HUES6 (cell line): ENCODE measurements around the gene NAA38.
A peak's percentile ranks its signal among the peaks of the same experiment; 100 is the strongest.

Source experiments
- H3K27ac ChIP-seq: 2 replicates; pipeline ENCODE4 v1.7.0; 2013; ENCODE audit warnings: low read depth, mild to moderate bottlenecking, low read length, inconsistent platforms
- H3K27me3 ChIP-seq: 2 replicates; pipeline ENCODE4 v1.6.1; 2013; ENCODE audit warnings: low read length; ENCODE audit not compliant: control insufficient read depth, insufficient read depth
- H3K36me3 ChIP-seq: 2 replicates; pipeline ENCODE4 v1.6.1; 2013; ENCODE audit warnings: low read length; ENCODE audit not compliant: control insufficient read depth, insufficient read depth
- H3K4me1 ChIP-seq: 2 replicates; pipeline ENCODE4 v1.6.1; 2013; ENCODE audit warnings: low read length; ENCODE audit not compliant: control insufficient read depth, insufficient read depth
- H3K4me3 ChIP-seq: 2 replicates; pipeline ENCODE4 v1.5.1; 2013; ENCODE audit warnings: low read depth, low read length
- H3K9ac ChIP-seq: one replicate; pipeline ENCODE4 v1.6.1; 2013; ENCODE audit warnings: mild to moderate bottlenecking, low read length
- H3K9me3 ChIP-seq: 2 replicates; pipeline ENCODE4 v1.6.1; 2013; ENCODE audit warnings: low read depth, low read length; ENCODE audit not compliant: control insufficient read depth, insufficient read depth

The NAA38 gene

GRCh38 chr17:7850701-7851437, 6.5 kb downstream of the NAA38 start:
- peak overlapping the region; percentile 65 for H3K4me3 ChIP-seq

GRCh38 chr17:7849751-7850504, 7.4 kb downstream of the NAA38 start:
- peaks cover 38% of the 10 kb centered on the region for H3K36me3 ChIP-seq

More at GRCh38 chr17:7850701-7851437, 6.5 kb downstream of the NAA38 start:
- Histone ChIP-seq H3K9me3 (no peaks in the 10 kb centered on the region), H3K9ac (no peak overlapping the region), H3K27ac (no peak overlapping the region), H3K27me3 (peaks cover 39% of the 10 kb centered on the region), H3K4me1 (peaks cover 16% of the 10 kb centered on the region), H3K36me3 (peaks cover 35% of the 10 kb centered on the region)

GRCh38 chr17:7849130-7849750, 8.1 kb downstream of the NAA38 start:
- Histone ChIP-seq H3K4me3 (no peak overlapping the region), H3K36me3 (peaks cover 38% of the 10 kb centered on the region), H3K9me3 (no peaks in the 10 kb centered on the region), H3K27me3 (peaks cover 24% of the 10 kb centered on the region), H3K4me1 (peaks cover 12% of the 10 kb centered on the region), H3K9ac (no peak overlapping the region), H3K27ac (no peak overlapping the region)

More at GRCh38 chr17:7849751-7850504, 7.4 kb downstream of the NAA38 start:
- H3K9ac ChIP-seq = no peak overlapping the region
- peaks cover 12% of the 10 kb centered on the region for H3K4me1 ChIP-seq
- peaks cover 29% of the 10 kb centered on the region for H3K27me3 ChIP-seq
- no peaks in the 10 kb centered on the region for H3K9me3 ChIP-seq
- H3K4me3 ChIP-seq = no peak overlapping the region
- no peak overlapping the region for H3K27ac ChIP-seq

- H3K4me1 ChIP-seq = peaks cover 12% of the 10 kb centered on the region
- H3K9ac ChIP-seq = no peak overlapping the region
- peaks cover 38% of the 10 kb centered on the region for H3K36me3 ChIP-seq
- H3K27ac ChIP-seq = no peak overlapping the region
- no peaks in the 10 kb centered on the region for H3K9me3 ChIP-seq
- H3K27me3 ChIP-seq = peaks cover 19% of the 10 kb centered on the region
- H3K4me3 ChIP-seq = no peak overlapping the region
Observed at GRCh38 chr17:7848739-7849129, 8.6 kb downstream of the NAA38 start.

GRCh38 chr17:7848131-7848579, 9.2 kb downstream of the NAA38 start:
- Histone ChIP-seq H3K27me3 (peaks cover 13% of the 10 kb centered on the region), H3K27ac (no peak overlapping the region), H3K4me1 (peaks cover 12% of the 10 kb centered on the region), H3K4me3 (no peak overlapping the region), H3K9me3 (no peaks in the 10 kb centered on the region), H3K36me3 (peaks cover 38% of the 10 kb centered on the region), H3K9ac (no peak overlapping the region)

GRCh38 chr17:7846765-7847661, 10.3 kb downstream of the NAA38 start:
- Histone ChIP-seq H3K36me3 (peaks cover 28% of the 10 kb centered on the region), H3K4me3 (no peak overlapping the region), H3K9me3 (no peaks in the 10 kb centered on the region), H3K27ac (no peak overlapping the region), H3K27me3 (peaks cover 2% of the 10 kb centered on the region), H3K4me1 (peaks cover 1% of the 10 kb centered on the region), H3K9ac (no peak overlapping the region)

GRCh38 chr17:7846063-7846735, 11.2 kb downstream of the NAA38 start:
- Histone ChIP-seq H3K36me3 (peaks cover 26% of the 10 kb centered on the region), H3K27ac (no peak overlapping the region), H3K9ac (no peak overlapping the region)

GRCh38 chr17:7845359-7846062, 11.8 kb downstream of the NAA38 start:
- peaks cover 10% of the 10 kb centered on the region; the same call in 1 of the 2 replicates for H3K4me1 ChIP-seq

More at GRCh38 chr17:7846063-7846735, 11.2 kb downstream of the NAA38 start:
- Histone ChIP-seq H3K27me3 (peaks cover 3% of the 10 kb centered on the region; the same call in 1 of the 2 replicates), H3K9me3 (no peaks in the 10 kb centered on the region), H3K4me1 (peaks cover 3% of the 10 kb centered on the region; the same call in 1 of the 2 replicates), H3K4me3 (no peak overlapping the region)

GRCh38 chr17:7844292-7845154, 12.8 kb downstream of the NAA38 start:
- Histone ChIP-seq H3K9me3 (no peaks in the 10 kb centered on the region), H3K4me3 (peak overlapping the region; percentile 95), H3K27me3 (peaks cover 20% of the 10 kb centered on the region), H3K4me1 (peaks cover 11% of the 10 kb centered on the region; the same call in 1 of the 2 replicates), H3K9ac (peak overlapping the region; percentile 75), H3K36me3 (peaks cover 19% of the 10 kb centered on the region), H3K27ac (peak overlapping the region; percentile 44; the same call in 1 of the 2 replicates)

More at GRCh38 chr17:7845359-7846062, 11.8 kb downstream of the NAA38 start:
- Histone ChIP-seq H3K9me3 (no peaks in the 10 kb centered on the region), H3K27me3 (peaks cover 10% of the 10 kb centered on the region), H3K4me3 (peak overlapping the region; percentile 95), H3K27ac (no peak overlapping the region), H3K9ac (no peak overlapping the region), H3K36me3 (peaks cover 26% of the 10 kb centered on the region)
